HEK293 (cell line): Measurements from ENCODE around the gene CD276.

Experiments
- CTCF ChIA-PET: fragments of 350-600 bp; formaldehyde crosslinking; extraction: SDS; loops from one replicate; lab custom pipeline; 2021; ENCODE audit warnings: antibody characterized with exemption; lab: Yijun Ruan, JAX
- POLR2A ChIA-PET: fragments of 300-600 bp; formaldehyde crosslinking; extraction: SDS; loops from one replicate; lab custom pipeline; 2020; ENCODE audit warnings: antibody characterized with exemption, inconsistent platforms; lab: Yijun Ruan, JAX
- H3K27ac ChIP-seq: fragments of 200-500 bp; sonication (Bioruptor generic); 2 replicates; pipeline ENCODE4 v1.5.1; 2014; ENCODE audit warnings: low read depth, low read length, control low read depth, inconsistent platforms; ENCODE audit errors: extremely low read depth
- H3K36me3 ChIP-seq, 2 experiments: fragments of 200-500 bp in 1 of 2; sonication (Bioruptor generic) in 1 of 2; 1 replicate in 1 of 2; 2 replicates in 1 of 2; pipeline ENCODE4 v1.5.1; 2014 to 2017; ENCODE audit warnings: inconsistent platforms in 2 of 2, low read length in 2 of 2; ENCODE audit not compliant: control insufficient read depth in 2 of 2, insufficient read depth in 1 of 2
- H3K4me1 ChIP-seq: fragments of 200-500 bp; sonication (Bioruptor generic); 2 replicates; pipeline ENCODE4 v1.5.1; 2014; ENCODE audit warnings: mild to moderate bottlenecking, low read length, inconsistent platforms; ENCODE audit not compliant: control insufficient read depth, insufficient read depth
- H3K4me3 ChIP-seq: 2 replicates; pipeline ENCODE4 v1.5.1; 2011; ENCODE audit warnings: low read depth, mild to moderate bottlenecking, control low read depth, low read length, moderate library complexity
- H3K9me3 ChIP-seq: fragments of 200-500 bp; sonication (Bioruptor generic); 2 replicates; pipeline ENCODE4 v1.5.1; 2014; ENCODE audit warnings: low read depth, low read length, inconsistent platforms; ENCODE audit not compliant: control insufficient read depth, insufficient read depth
- EGR2 ChIP-seq: fragments of 450-650 bp; formaldehyde crosslinking; IDR thresholded peaks from 2 replicates; pipeline ENCODE4 v1.5.1; 2016; ENCODE audit warnings: low read depth, missing biosample characterization, missing genetic modification characterization
- ZBTB8A ChIP-seq: fragments of 450-650 bp; formaldehyde crosslinking; IDR thresholded peaks from 2 replicates; pipeline ENCODE4 v1.5.1; 2016; ENCODE audit warnings: missing biosample characterization, missing genetic modification characterization
- ZIC2 ChIP-seq: fragments of 450-650 bp; formaldehyde crosslinking; IDR thresholded peaks from 2 replicates; pipeline ENCODE4 v1.5.1; 2016; ENCODE audit warnings: missing biosample characterization, missing genetic modification characterization
- ZNF274 ChIP-seq, 2 experiments: fragments of 200-500 bp in 1 of 2; fragments of 450-650 bp in 1 of 2; sonication (Bioruptor generic) in 1 of 2; formaldehyde crosslinking in 1 of 2; IDR thresholded peaks; 2 replicates each; pipeline versions ENCODE4 v1.5.1 to v1.6.1; 2014 to 2016; ENCODE audit warnings: borderline replicate concordance in 1 of 2, inconsistent platforms in 1 of 2, low read length in 1 of 2, missing biosample characterization in 1 of 2, missing genetic modification characterization in 1 of 2
- ZNF335 ChIP-seq: fragments of 450-650 bp; formaldehyde crosslinking; conservative IDR thresholded peaks from 2 replicates; pipeline ENCODE4 v1.5.1; 2016; ENCODE audit warnings: missing biosample characterization, missing genetic modification characterization
- ZNF785 ChIP-seq: fragments of 450-650 bp; formaldehyde crosslinking; IDR thresholded peaks from 2 replicates; pipeline ENCODE4 v1.5.1; 2016; ENCODE audit warnings: missing biosample characterization, missing genetic modification characterization
- TF ChIP-seq, protein P1 (sequence below): fragments of 450-650 bp; formaldehyde crosslinking; IDR thresholded peaks from 2 replicates; pipeline ENCODE4 v1.5.1; 2016; ENCODE audit warnings: missing biosample characterization, missing genetic modification characterization
- TF ChIP-seq, protein P2 (sequence below): fragments of 450-650 bp; formaldehyde crosslinking; IDR thresholded peaks from 2 replicates; pipeline ENCODE4 v1.5.1; 2017; ENCODE audit warnings: missing biosample characterization, missing genetic modification characterization
- TF ChIP-seq, protein P3 (sequence below): fragments of 450-650 bp; formaldehyde crosslinking; IDR thresholded peaks from 2 replicates; pipeline ENCODE4 v1.5.1; 2016; ENCODE audit warnings: missing biosample characterization, missing genetic modification characterization
- TF ChIP-seq, protein P4 (sequence below): fragments of 450-650 bp; formaldehyde crosslinking; IDR thresholded peaks from 2 replicates; pipeline ENCODE4 v1.5.1; 2016; ENCODE audit warnings: missing biosample characterization, missing genetic modification characterization
- TF ChIP-seq, protein P5 (sequence below): fragments of 450-650 bp; formaldehyde crosslinking; IDR thresholded peaks from 2 replicates; pipeline ENCODE4 v1.5.1; 2016; ENCODE audit warnings: missing biosample characterization, missing genetic modification characterization

Gene CD276

DNA sequence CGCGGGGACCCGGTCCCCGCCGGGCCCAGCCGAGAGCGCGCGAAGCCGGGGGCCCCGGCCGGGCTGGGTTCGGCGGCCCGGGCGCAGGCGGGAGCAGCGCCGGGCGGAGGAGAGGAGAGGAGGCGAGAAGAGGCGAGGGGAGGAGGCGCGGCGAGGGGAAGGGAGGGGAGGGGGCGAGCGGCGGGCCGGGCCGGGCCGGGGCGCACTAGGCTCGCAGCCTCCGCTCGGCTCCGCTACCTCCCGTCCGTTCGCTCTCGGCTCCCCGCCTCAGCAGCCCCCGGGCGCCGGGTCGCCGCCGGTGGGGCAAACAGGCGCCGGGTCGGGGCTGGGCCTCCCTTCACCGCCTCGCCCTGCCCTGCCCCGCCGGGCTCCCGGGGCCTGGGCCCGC, 68.6 kb downstream of the CD276 start:
- CTCF ChIA-PET, result interaction anchor here (1.2 to 1.4 kb wide), 2 partner anchors 121 to 155 kb away, joined by 3 to 4 read pairs; no protein-coding TSS in a partner anchor
- Histone ChIP-seq H3K9me3 (no peaks in the 10 kb centered on the region), H3K4me1 (peaks cover 3% of the 10 kb centered on the region), H3K4me3 (peak overlapping the region; percentile 54), H3K27ac (peak overlapping the region; percentile 71; the same call in 1 of the 2 replicates), H3K36me3 (peaks cover 0 to 10% of the 10 kb centered on the region in 2 experiments; a peak in 1 of 3 replicates)
- TF ChIP-seq, protein P1, sequence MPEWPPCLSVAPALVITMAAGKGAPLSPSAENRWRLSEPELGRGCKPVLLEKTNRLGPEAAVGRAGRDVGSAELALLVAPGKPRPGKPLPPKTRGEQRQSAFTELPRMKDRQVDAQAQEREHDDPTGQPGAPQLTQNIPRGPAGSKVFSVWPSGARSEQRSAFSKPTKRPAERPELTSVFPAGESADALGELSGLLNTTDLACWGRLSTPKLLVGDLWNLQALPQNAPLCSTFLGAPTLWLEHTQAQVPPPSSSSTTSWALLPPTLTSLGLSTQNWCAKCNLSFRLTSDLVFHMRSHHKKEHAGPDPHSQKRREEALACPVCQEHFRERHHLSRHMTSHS, result no peak
- TF ChIP-seq, protein P2, sequence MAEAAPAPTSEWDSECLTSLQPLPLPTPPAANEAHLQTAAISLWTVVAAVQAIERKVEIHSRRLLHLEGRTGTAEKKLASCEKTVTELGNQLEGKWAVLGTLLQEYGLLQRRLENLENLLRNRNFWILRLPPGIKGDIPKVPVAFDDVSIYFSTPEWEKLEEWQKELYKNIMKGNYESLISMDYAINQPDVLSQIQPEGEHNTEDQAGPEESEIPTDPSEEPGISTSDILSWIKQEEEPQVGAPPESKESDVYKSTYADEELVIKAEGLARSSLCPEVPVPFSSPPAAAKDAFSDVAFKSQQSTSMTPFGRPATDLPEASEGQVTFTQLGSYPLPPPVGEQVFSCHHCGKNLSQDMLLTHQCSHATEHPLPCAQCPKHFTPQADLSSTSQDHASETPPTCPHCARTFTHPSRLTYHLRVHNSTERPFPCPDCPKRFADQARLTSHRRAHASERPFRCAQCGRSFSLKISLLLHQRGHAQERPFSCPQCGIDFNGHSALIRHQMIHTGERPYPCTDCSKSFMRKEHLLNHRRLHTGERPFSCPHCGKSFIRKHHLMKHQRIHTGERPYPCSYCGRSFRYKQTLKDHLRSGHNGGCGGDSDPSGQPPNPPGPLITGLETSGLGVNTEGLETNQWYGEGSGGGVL (tag by site-specific recombination), result peak; percentile 28; the same call in 1 of the 2 replicates
- POLR2A ChIA-PET, result interaction anchor here (0.8 to 1.0 kb wide), 2 partner anchors 52 to 69 kb away, joined by 3 read pairs; no protein-coding TSS in a partner anchor

DNA sequence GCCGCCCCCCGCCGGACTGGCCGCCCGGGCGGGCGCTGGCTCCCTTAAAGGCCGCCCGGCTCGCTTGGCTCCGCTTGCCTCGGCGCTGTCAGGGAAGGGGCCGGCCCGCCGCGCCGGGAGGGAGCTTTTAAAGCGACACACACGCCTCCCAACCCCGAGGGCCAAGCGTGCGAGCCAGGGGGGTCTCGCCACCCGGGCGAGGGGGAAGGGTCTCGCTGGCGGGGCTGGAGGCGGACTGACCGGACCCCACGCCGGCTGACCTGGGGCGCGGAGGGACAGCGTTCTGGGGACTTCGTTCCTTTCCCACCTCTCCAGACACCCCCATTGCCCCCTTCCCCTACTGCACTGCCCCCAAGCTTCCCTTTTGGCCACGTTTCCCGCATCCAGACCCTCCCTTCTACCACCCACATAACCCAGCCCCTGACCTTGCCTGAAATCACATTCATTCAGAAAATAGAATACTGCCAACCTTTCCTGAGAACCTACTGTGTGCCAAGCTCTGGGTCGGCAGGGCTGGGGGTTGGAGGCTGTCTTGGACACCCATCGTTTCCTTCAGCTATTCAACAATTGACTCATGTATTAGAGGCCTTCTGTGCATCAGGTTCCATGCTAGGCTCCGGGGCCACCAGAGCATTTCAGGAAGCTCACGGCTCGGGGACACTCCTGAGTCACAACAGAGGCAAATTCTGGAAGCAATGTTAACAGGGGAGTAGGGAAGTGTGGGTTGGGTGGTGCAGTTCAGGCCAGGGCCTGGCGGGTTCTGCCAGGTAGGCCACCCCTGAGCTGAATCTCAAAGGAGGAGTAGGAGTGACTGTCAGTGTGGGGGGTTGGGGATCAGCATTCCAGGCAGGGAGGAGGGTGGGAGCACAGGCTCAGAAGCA, 69.3 kb downstream of the CD276 start, which contains the start of gene INSYN1:
Gene INSYN1, minus strand, starts transcription at position 102 of the 881 bp plus-strand sequence. CDS start 2,221 bp downstream, outside the sequence.
- Histone ChIP-seq H3K9me3 (no peaks in the 10 kb centered on the region), H3K4me1 (peaks cover 3% of the 10 kb centered on the region), H3K4me3 (peak within 1 kb of the TSS; percentile 54), H3K36me3 (peaks cover 0 to 10% of the 10 kb centered on the region in 2 experiments; a peak in 1 of 3 replicates), H3K27ac (peak within 1 kb of the TSS; percentile 71; the same call in 1 of the 2 replicates)
- CTCF ChIA-PET, result interaction anchor here (0.6 to 1.4 kb wide), 5 partner anchors 10 to 154 kb away, joined by 3 to 4 read pairs (median 3); no protein-coding TSS in a partner anchor
- POLR2A ChIA-PET, result interaction anchor here (0.7 to 1.0 kb wide), 4 partner anchors 8 to 70 kb away, joined by 3 read pairs; no protein-coding TSS in a partner anchor
- TF ChIP-seq, protein P3, sequence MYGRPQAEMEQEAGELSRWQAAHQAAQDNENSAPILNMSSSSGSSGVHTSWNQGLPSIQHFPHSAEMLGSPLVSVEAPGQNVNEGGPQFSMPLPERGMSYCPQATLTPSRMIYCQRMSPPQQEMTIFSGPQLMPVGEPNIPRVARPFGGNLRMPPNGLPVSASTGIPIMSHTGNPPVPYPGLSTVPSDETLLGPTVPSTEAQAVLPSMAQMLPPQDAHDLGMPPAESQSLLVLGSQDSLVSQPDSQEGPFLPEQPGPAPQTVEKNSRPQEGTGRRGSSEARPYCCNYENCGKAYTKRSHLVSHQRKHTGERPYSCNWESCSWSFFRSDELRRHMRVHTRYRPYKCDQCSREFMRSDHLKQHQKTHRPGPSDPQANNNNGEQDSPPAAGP (tag by site-specific recombination), result peak; percentile 55
- TF ChIP-seq ZNF785 (tag by site-specific recombination), result no peak
- TF ChIP-seq ZBTB8A (tag by site-specific recombination), result peak; percentile 23; the same call in 1 of the 2 replicates
- TF ChIP-seq ZIC2, result peak; percentile 50; the same call in 1 of the 2 replicates
- TF ChIP-seq EGR2 (tag by site-specific recombination), result peak; percentile 67
- TF ChIP-seq, protein P2 (tag by site-specific recombination), result peak; percentile 44
- TF ChIP-seq, protein P4, sequence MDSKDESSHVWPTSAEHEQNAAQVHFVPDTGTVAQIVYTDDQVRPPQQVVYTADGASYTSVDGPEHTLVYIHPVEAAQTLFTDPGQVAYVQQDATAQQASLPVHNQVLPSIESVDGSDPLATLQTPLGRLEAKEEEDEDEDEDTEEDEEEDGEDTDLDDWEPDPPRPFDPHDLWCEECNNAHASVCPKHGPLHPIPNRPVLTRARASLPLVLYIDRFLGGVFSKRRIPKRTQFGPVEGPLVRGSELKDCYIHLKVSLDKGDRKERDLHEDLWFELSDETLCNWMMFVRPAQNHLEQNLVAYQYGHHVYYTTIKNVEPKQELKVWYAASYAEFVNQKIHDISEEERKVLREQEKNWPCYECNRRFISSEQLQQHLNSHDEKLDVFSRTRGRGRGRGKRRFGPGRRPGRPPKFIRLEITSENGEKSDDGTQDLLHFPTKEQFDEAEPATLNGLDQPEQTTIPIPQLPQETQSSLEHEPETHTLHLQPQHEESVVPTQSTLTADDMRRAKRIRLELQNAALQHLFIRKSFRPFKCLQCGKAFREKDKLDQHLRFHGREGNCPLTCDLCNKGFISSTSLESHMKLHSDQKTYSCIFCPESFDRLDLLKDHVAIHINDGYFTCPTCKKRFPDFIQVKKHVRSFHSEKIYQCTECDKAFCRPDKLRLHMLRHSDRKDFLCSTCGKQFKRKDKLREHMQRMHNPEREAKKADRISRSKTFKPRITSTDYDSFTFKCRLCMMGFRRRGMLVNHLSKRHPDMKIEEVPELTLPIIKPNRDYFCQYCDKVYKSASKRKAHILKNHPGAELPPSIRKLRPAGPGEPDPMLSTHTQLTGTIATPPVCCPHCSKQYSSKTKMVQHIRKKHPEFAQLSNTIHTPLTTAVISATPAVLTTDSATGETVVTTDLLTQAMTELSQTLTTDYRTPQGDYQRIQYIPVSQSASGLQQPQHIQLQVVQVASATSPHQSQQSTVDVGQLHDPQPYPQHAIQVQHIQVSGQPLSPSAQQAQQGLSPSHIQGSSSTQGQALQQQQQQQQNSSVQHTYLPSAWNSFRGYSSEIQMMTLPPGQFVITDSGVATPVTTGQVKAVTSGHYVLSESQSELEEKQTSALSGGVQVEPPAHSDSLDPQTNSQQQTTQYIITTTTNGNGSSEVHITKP (tag by site-specific recombination), result peak; percentile 52; the same call in 1 of the 2 replicates
- TF ChIP-seq ZNF335 (tag by site-specific recombination), result peak; percentile 17; the same call in 1 of the 2 replicates
- TF ChIP-seq, protein P5, sequence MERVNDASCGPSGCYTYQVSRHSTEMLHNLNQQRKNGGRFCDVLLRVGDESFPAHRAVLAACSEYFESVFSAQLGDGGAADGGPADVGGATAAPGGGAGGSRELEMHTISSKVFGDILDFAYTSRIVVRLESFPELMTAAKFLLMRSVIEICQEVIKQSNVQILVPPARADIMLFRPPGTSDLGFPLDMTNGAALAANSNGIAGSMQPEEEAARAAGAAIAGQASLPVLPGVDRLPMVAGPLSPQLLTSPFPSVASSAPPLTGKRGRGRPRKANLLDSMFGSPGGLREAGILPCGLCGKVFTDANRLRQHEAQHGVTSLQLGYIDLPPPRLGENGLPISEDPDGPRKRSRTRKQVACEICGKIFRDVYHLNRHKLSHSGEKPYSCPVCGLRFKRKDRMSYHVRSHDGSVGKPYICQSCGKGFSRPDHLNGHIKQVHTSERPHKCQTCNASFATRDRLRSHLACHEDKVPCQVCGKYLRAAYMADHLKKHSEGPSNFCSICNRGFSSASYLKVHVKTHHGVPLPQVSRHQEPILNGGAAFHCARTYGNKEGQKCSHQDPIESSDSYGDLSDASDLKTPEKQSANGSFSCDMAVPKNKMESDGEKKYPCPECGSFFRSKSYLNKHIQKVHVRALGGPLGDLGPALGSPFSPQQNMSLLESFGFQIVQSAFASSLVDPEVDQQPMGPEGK (tag by site-specific recombination), result peak; percentile 59
- no peak for TF ChIP-seq ZNF274 (IDR thresholded peaks at IDR 0.05; ENCODE audit: low read length)
- no peak for TF ChIP-seq ZNF274 (tag by site-specific recombination; IDR thresholded peaks at IDR 0.05; ENCODE audit: borderline replicate concordance)
